Sigmoid colon (tissue), 7 donors: ENCODE data around the gene RAP1A. TPM values are rescaled to one million over a fixed set of nuclear protein-coding genes. Genes with fewer than 3 reads are reported as not detected.

Experiments
- DNase-seq: peaks from one replicate; pipeline ENCODE4 v3.0.0-alpha.2; 2019
- H3K27ac ChIP-seq, 4 donors: fragments of 200-600 bp; sonication (generic); one replicate each; pipeline ENCODE4 v1.5.1; 2016 to 2019; ENCODE audit warnings: mild to moderate bottlenecking in 1 of 4
- H3K27me3 ChIP-seq, 3 donors: fragments of 200-600 bp; sonication (generic); one replicate each; pipeline ENCODE4 v1.5.1; 2019; ENCODE audit warnings: mild to moderate bottlenecking in 1 of 3
- H3K36me3 ChIP-seq, 4 donors: fragments of 200-600 bp; sonication (generic); one replicate each; pipeline ENCODE4 v1.5.1; 2016 to 2019
- H3K4me1 ChIP-seq, 4 donors: fragments of 200-600 bp; sonication (generic); one replicate each; pipeline ENCODE4 v1.5.1; 2017 to 2019
- H3K4me3 ChIP-seq, 4 donors: fragments of 200-600 bp; sonication (generic); one replicate each; pipeline ENCODE4 v1.5.1; 2017 to 2019; ENCODE audit warnings: mild to moderate bottlenecking in 2 of 4, moderate library complexity in 1 of 4
- H3K9me3 ChIP-seq, 4 donors: fragments of 200-600 bp in 3 of 4; sonication (generic) in 3 of 4; one replicate each; pipeline versions ENCODE4 v1.5.1 to v1.6.1; 2013 to 2019
- CTCF ChIP-seq, 4 experiments: fragments of 450-650 bp in 3 of 4; fragments of 200-600 bp in 1 of 4; IDR thresholded peaks; one replicate each; pipeline ENCODE4 v1.5.1; 2016 to 2019; ENCODE audit warnings: antibody characterized with exemption in 4 of 4, mild to moderate bottlenecking in 3 of 4, moderate library complexity in 2 of 4
- EP300 ChIP-seq, 4 donors: sonication (generic); formaldehyde crosslinking; IDR thresholded peaks; one replicate each; pipeline ENCODE4 v1.6.1; 2017; ENCODE audit warnings: antibody characterized with exemption in 4 of 4
- POLR2A ChIP-seq, 2 donors: fragments of 450-650 bp; IDR thresholded peaks; one replicate each; pipeline ENCODE4 v1.6.1; 2016; ENCODE audit warnings: antibody characterized with exemption in 2 of 2, mild to moderate bottlenecking in 2 of 2, moderate library complexity in 2 of 2
- POLR2AphosphoS5 ChIP-seq, 4 donors: sonication (generic); formaldehyde crosslinking; IDR thresholded peaks; one replicate each; pipeline ENCODE4 v1.6.1; 2017; ENCODE audit warnings: antibody characterized with exemption in 4 of 4
- WGBS, 2 donors: extraction: QIAGEN DNeasy Blood & Tissue Kit; methylation state at CpG; one replicate each; pipeline ENCODE4 v1.1.7; 2013; 5-methylcytosine and 5-hydroxymethylcytosine counted together
- intact Hi-C: fragments of 100-400 bp; cut with DNase I; formaldehyde crosslinking; loops from one replicate; pipeline ENCODE4 v1.15.1; 2023
- polyA plus RNA-seq, 3 donors: library from polyadenylated mRNA; stranded (reverse); fragments of 200-250 nt; gene quantifications; one replicate each; pipeline ENCODE4 v1.2.3, GENCODE V29; 2013
- total RNA-seq, 4 donors: library from RNA; depleted of rRNA; stranded (reverse); fragments of >200 nt; gene quantifications; one replicate each; pipeline ENCODE4 v1.1.0, GENCODE V29; 2016
- donor health status: healthy with polysubstance abuse.
- donor health status: Bipolar disorder and iron deficiency.
- donor health status: healthy.

RAP1A gene
- total and polyA plus RNA-seq, 7 donors, result 87.5 to 381 (median 213) TPM

GRCh38 chr1:111597426-111597825 is 22.2 kb upstream of the RAP1A start:
- Histone ChIP-seq H3K4me3 (no peak overlapping the region), H3K36me3 (no peaks in the 10 kb centered on the region), H3K27ac (peak overlapping the region; percentile 74 to 88 (median 80)), H3K27me3 (no peaks in the 10 kb centered on the region), H3K9me3 (no peaks in the 10 kb centered on the region), H3K4me1 (peaks cover 0 to 85% (median 78%) of the 10 kb centered on the region in 4 donors)
- no peak for DNase-seq
- intact Hi-C loops, result no loop called here
- TF ChIP-seq CTCF (IDR thresholded peaks at IDR 0.05) (no peak), POLR2AphosphoS5 (IDR thresholded peaks at IDR 0.05) (peak; percentile 57 to 85 (median 79)), POLR2A (IDR thresholded peaks at IDR 0.05) (no peak), EP300 (IDR thresholded peaks at IDR 0.05) (peak in 3 of 4 donors; percentile 35 to 67 (median 65))
- WGBS, 2 donors, result 68 to 84% methylated on average over 5 of the region's 5 CpGs

GRCh38 chr1:111598544-111598943 is 21.0 kb upstream of the RAP1A start:
- Histone ChIP-seq H3K4me1 (peaks cover 0 to 84% (median 67%) of the 10 kb centered on the region in 4 donors), H3K4me3 (no peak overlapping the region), H3K36me3 (no peaks in the 10 kb centered on the region), H3K9me3 (no peaks in the 10 kb centered on the region), H3K27me3 (no peaks in the 10 kb centered on the region), H3K27ac (peak overlapping the region; percentile 74 to 88 (median 80))
- DNase-seq, result no peak
- WGBS, 2 donors, result 73 to 93% methylated on average over 6 of the region's 6 CpGs
- intact Hi-C loops, result no loop called here
- TF ChIP-seq CTCF (IDR thresholded peaks at IDR 0.05) (no peak), POLR2AphosphoS5 (IDR thresholded peaks at IDR 0.05) (no peak), POLR2A (IDR thresholded peaks at IDR 0.05) (no peak), EP300 (IDR thresholded peaks at IDR 0.05) (no peak)

- Histone ChIP-seq H3K36me3 (no peaks in the 10 kb centered on the region), H3K9me3 (no peaks in the 10 kb centered on the region), H3K27me3 (no peaks in the 10 kb centered on the region), H3K4me1 (peaks cover 0 to 84% (median 66%) of the 10 kb centered on the region in 4 donors), H3K4me3 (no peak overlapping the region), H3K27ac (peak overlapping the region in 3 of 4 donors; percentile 74 to 88 (median 84))
- DNase-seq, result peak; percentile 78
- 76 to 84% methylated on average over 10 of the region's 10 CpGs for WGBS, 2 donors
- TF ChIP-seq POLR2AphosphoS5 (IDR thresholded peaks at IDR 0.05), result no peak
- TF ChIP-seq POLR2A (IDR thresholded peaks at IDR 0.05), result no peak
- no peak for TF ChIP-seq CTCF (IDR thresholded peaks at IDR 0.05)
- TF ChIP-seq EP300 (IDR thresholded peaks at IDR 0.05), result no peak
- intact Hi-C loops, result no loop called here
Observed at GRCh38 chr1:111599781-111600693, 19.6 kb upstream of the RAP1A start.

GRCh38 chr1:111600886-111601386 is 18.7 kb upstream of the RAP1A start:
- intact Hi-C loops, result no loop called here
- no peak overlapping the region for H3K4me3 ChIP-seq
- H3K27ac ChIP-seq, result peak overlapping the region in 3 of 4 donors; percentile 74 to 88 (median 84)
- no peak for DNase-seq
- peaks cover 0 to 84% (median 65%) of the 10 kb centered on the region in 4 donors for H3K4me1 ChIP-seq
- WGBS, 2 donors, result 77 to 78% methylated on average over 6 of the region's 6 CpGs
- no peaks in the 10 kb centered on the region for H3K36me3 ChIP-seq
- TF ChIP-seq POLR2AphosphoS5 (IDR thresholded peaks at IDR 0.05) (no peak), CTCF (IDR thresholded peaks at IDR 0.05) (no peak), EP300 (IDR thresholded peaks at IDR 0.05) (no peak), POLR2A (IDR thresholded peaks at IDR 0.05) (no peak)
- H3K9me3 ChIP-seq, result no peaks in the 10 kb centered on the region
- no peaks in the 10 kb centered on the region for H3K27me3 ChIP-seq
